K562 (cell line): Measurements from ENCODE around the gene FAM120B. TPM values are rescaled to one million over a fixed set of nuclear protein-coding genes. Genes with fewer than 3 reads are reported as not detected.
A peak's percentile ranks its signal among the peaks of the same experiment; 100 is the strongest.

Experiments
- BMI1 ChIP-seq: fragments of 150-350 bp; IDR thresholded peaks from 2 replicates; pipeline ENCODE4 v1.6.1; 2014; ENCODE audit warnings: low read length
- CBFB ChIP-seq: sonication (generic); formaldehyde crosslinking; IDR thresholded peaks from 2 replicates; pipeline ENCODE4 v1.4.0; 2020; ENCODE audit warnings: mild to moderate bottlenecking, missing genetic modification reagents
- CCAR2 ChIP-seq: fragments of 200-400 bp; formaldehyde crosslinking; IDR thresholded peaks from 2 replicates; pipeline ENCODE4 v1.6.1; 2017; ENCODE audit warnings: mild to moderate bottlenecking, low read depth, low read length
- EGR1 ChIP-seq: fragments of 450-650 bp; conservative IDR thresholded peaks from 2 replicates; pipeline ENCODE4 v1.6.1; 2017; ENCODE audit warnings: mild to moderate bottlenecking
- ETV1 ChIP-seq: fragments of 450-650 bp; conservative IDR thresholded peaks from 2 replicates; pipeline ENCODE4 v1.6.1; 2016; ENCODE audit warnings: missing genetic modification characterization, control low read depth, low read depth, missing compliant biosample characterization
- ETV6 ChIP-seq, 3 experiments: fragments of 150-350 bp in 1 of 3; sonication (generic) in 1 of 3; formaldehyde crosslinking in 1 of 3; IDR thresholded peaks; 2 replicates each; pipeline versions ENCODE4 v1.6.1 to v1.8.0; 2014 to 2022; ENCODE audit warnings: borderline replicate concordance in 2 of 3, low read depth in 2 of 3, antibody characterized with exemption in 1 of 3, low read length in 1 of 3, mild to moderate bottlenecking in 1 of 3, missing genetic modification reagents in 1 of 3
- HNRNPLL ChIP-seq: fragments of 200-400 bp; formaldehyde crosslinking; IDR thresholded peaks from 2 replicates; pipeline ENCODE4 v1.6.1; 2017; ENCODE audit warnings: low read length, low read depth, mild to moderate bottlenecking; ENCODE audit not compliant: poor library complexity, severe bottlenecking
- HOXB6 ChIP-seq: fragments of 250-450 bp; sonication (Bioruptor Pico); IDR thresholded peaks from 2 replicates; pipeline ENCODE4 v1.5.1; 2022; ENCODE audit warnings: mild to moderate bottlenecking, borderline replicate concordance
- IRF1 ChIP-seq: sonication (generic); formaldehyde crosslinking; IDR thresholded peaks from 2 replicates; pipeline ENCODE4 v1.8.0; 2022; ENCODE audit warnings: missing genetic modification reagents, mild to moderate bottlenecking, borderline replicate concordance
- JUNB ChIP-seq: fragments of 450-650 bp; formaldehyde crosslinking; conservative IDR thresholded peaks from 2 replicates; pipeline ENCODE4 v1.4.0; 2020; ENCODE audit warnings: mild to moderate bottlenecking
- KDM5B ChIP-seq: fragments of 200-600 bp; sonication (generic); IDR thresholded peaks from 2 replicates; pipeline ENCODE4 v1.6.1; 2012; ENCODE audit warnings: low read depth, mild to moderate bottlenecking, moderate library complexity, low read length, control low read depth, inconsistent platforms; ENCODE audit not compliant: insufficient replicate concordance
- LARP7 ChIP-seq: fragments of 450-650 bp; IDR thresholded peaks from 2 replicates; pipeline ENCODE4 v1.6.1; 2016
- RBBP5 ChIP-seq: fragments of 200-600 bp; sonication (generic); IDR thresholded peaks from 2 replicates; pipeline ENCODE4 v1.6.1; 2012; ENCODE audit warnings: borderline replicate concordance, mild to moderate bottlenecking, low read length, control low read depth, inconsistent platforms; ENCODE audit not compliant: insufficient read depth, poor library complexity, severe bottlenecking
- SIN3A ChIP-seq, 2 experiments: fragments of 150-350 bp in 1 of 2; IDR thresholded peaks; 2 replicates each; pipeline ENCODE4 v1.6.1; 2011 to 2016; ENCODE audit warnings: borderline replicate concordance in 2 of 2, low read depth in 2 of 2, low read length in 2 of 2, mild to moderate bottlenecking in 2 of 2, moderate library complexity in 2 of 2; ENCODE audit not compliant: control insufficient read depth in 1 of 2
- SIX5 ChIP-seq, 2 experiments: IDR thresholded peaks; 2 replicates each; pipeline ENCODE4 v1.6.1; 2011; ENCODE audit warnings: low read length in 2 of 2, borderline replicate concordance in 1 of 2, low read depth in 1 of 2, mild to moderate bottlenecking in 1 of 2, moderate library complexity in 1 of 2; ENCODE audit not compliant: insufficient read depth in 1 of 2
- STAT5B ChIP-seq: fragments of 250-450 bp; sonication (Bioruptor Pico); IDR thresholded peaks from 2 replicates; pipeline ENCODE4 v1.8.0; 2021; ENCODE audit warnings: mild to moderate bottlenecking, inconsistent platforms
- TGIF2 ChIP-seq: sonication (generic); formaldehyde crosslinking; IDR thresholded peaks from 2 replicates; pipeline ENCODE4 v1.8.1; 2022; ENCODE audit warnings: mild to moderate bottlenecking, missing genetic modification reagents, moderate library complexity
- THRAP3 ChIP-seq: fragments of 450-650 bp; IDR thresholded peaks from 2 replicates; pipeline ENCODE4 v1.6.1; 2016; ENCODE audit warnings: mild to moderate bottlenecking, inconsistent platforms, borderline replicate concordance
- ZC3H11A ChIP-seq: IDR thresholded peaks from 2 replicates; pipeline ENCODE4 v1.6.1; 2012; ENCODE audit warnings: low read depth, low read length, improper control_type of control experiment
- ZMIZ1 ChIP-seq, 2 experiments: fragments of 150-350 bp in 1 of 2; IDR thresholded peaks; 2 replicates each; pipeline ENCODE4 v1.6.1; 2012 to 2016; ENCODE audit warnings: low read depth in 2 of 2, low read length in 2 of 2, mild to moderate bottlenecking in 1 of 2, moderate library complexity in 1 of 2
- ZNF644 ChIP-seq: fragments of 200-800 bp; sonication (Bioruptor generic); IDR thresholded peaks from 2 replicates; pipeline ENCODE4 v1.6.1; 2016; ENCODE audit warnings: low read depth, missing genetic modification characterization, missing compliant biosample characterization
- ZNF764 ChIP-seq: fragments of 250-450 bp; sonication (Bioruptor Pico); IDR thresholded peaks from 2 replicates; pipeline ENCODE4 v1.4.0; 2020; ENCODE audit warnings: low read depth, mild to moderate bottlenecking, moderate library complexity
- ZNF830 ChIP-seq: fragments of 250-450 bp; sonication (Bioruptor Pico); IDR thresholded peaks from 2 replicates; pipeline ENCODE4 v1.5.0; 2021; ENCODE audit warnings: mild to moderate bottlenecking
- polyA plus RNA-seq, 8 experiments: library from polyadenylated mRNA; depleted of rRNA in 4 of 8; stranded (reverse) in 5 of 8; unstranded in 3 of 8; fragments of >200 nt; fragmentation: Nextera tagmentation in 2 of 8; fragmentation: Illumina TruSeq in 1 of 8; extraction: Ambion mirVana in 2 of 8; extraction: Trizol in 1 of 8; gene quantifications; 2 replicates each; pipeline versions ENCODE4 v1.2.1 to v1.2.3, GENCODE V29; 2011 to 2014; ENCODE audit warnings: inconsistent platforms in 1 of 8, missing spikeins in 1 of 8
- total RNA-seq, 7 experiments: library from RNA; depleted of rRNA in 6 of 7; stranded (reverse); fragments of >200 nt in 6 of 7; fragmentation: Illumina TruSeq in 2 of 7; extraction: Trizol in 2 of 7; gene quantifications; 2 replicates each; pipeline versions ENCODE4 v1.2.1 to v1.2.3, GENCODE V29; 2011 to 2021; ENCODE audit warnings: low replicate concordance in 1 of 7

The FAM120B gene
- total and polyA plus RNA-seq, 9 of the 15 experiments (the other 6 are each of a cell fraction or from before 2014, with no cell fraction given): 3.5 to 22.6 (median 14.7) TPM

- TF ChIP-seq ZMIZ1 (IDR thresholded peaks at IDR 0.05; ENCODE audit: low read depth in 2 of 2, low read length in 2 of 2) (no peak), CBFB (0 out of 2 replicates have a peak, but pooled peaks have one; percentile 70), LARP7 (no peak), ZNF830 (no peak), IRF1 (no peak), ZC3H11A (no peak), TGIF2 (no peak), SIN3A (IDR thresholded peaks at IDR 0.05; ENCODE audit: borderline replicate concordance in 2 of 2, control insufficient read depth in 1 of 2, low read depth in 2 of 2, low read length in 2 of 2) (peak; percentile 87; a peak in 2 of 4 replicates), ETV1 (tag) (peak; percentile 79), HOXB6 (CRISPR knock-in tag) (no peak), THRAP3 (no peak), ETV6 (IDR thresholded peaks at IDR 0.05; ENCODE audit: borderline replicate concordance in 1 of 2, low read depth in 2 of 2, low read length in 1 of 2) (peak; percentile 62 to 92; a peak in 3 of 4 replicates), ETV6 (CRISPR knock-in tag; IDR thresholded peaks at IDR 0.05; ENCODE audit: borderline replicate concordance) (peak; percentile 80; the same call in 1 of the 2 replicates), EGR1 (no peak), STAT5B (CRISPR knock-in tag) (no peak), KDM5B (peak; percentile 97), JUNB (CRISPR knock-in tag) (no peak), BMI1 (peak; percentile 88), ZNF764 (CRISPR knock-in tag) (no peak), RBBP5 (peak; percentile 97), SIX5 (IDR thresholded peaks at IDR 0.05; ENCODE audit: borderline replicate concordance in 1 of 2, insufficient read depth in 1 of 2, low read depth in 1 of 2, low read length in 2 of 2) (peak in 1 of 2 experiments; percentile 16; a peak in 1 of 4 replicates), HNRNPLL (peak; percentile 87), CCAR2 (no peak), ZNF644 (no peak)
These were observed at the start of gene FAM120B (continued) for GRCh38 chr6:170306324-170307079.
